GM19468 (cell line): ENCODE measurements around the gene TUBGCP6.
A peak's percentile ranks its signal among the peaks of the same experiment; 100 is the strongest.

ENCODE experiments used
- ATAC-seq: cut with Tn5 transposase; IDR thresholded peaks from one replicate; pipeline ENCODE4 v1.9.1; 2021; ENCODE audit warnings: mild to moderate bottlenecking, moderate library complexity, moderate number of reproducible peaks; ENCODE audit not compliant: unreplicated experiment; ENCODE audit errors: extremely low read depth

TUBGCP6 gene

DNA sequence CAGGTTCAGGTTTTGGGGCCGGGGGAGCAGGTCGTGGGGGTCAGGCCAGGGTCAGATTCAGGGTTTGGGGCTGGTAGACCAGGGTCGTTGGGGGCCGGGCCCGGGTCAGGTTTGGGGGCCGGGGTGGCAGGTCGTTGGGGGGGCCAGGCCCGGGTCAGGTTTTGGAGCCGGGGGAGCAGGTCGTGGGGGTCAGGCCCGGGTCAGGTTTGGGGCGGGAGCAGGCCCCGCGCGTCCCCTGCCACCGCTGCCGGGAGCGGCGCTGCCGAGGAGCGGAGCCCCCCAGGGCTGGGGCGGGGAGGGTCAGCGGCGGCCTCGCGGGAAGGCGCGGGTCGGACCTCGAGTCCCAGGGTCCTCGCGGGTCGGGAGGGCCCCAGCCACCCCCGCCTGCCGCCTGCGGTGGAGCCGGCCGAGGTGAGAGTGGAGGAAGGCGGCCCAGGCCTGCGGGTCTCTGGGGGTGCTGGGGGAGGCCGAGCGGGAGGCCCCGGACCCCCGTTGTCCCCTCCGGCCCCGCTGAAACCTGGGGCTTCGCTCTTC lies 58.6 kb downstream of the TUBGCP6 start:
- ATAC-seq = no peak

DNA sequence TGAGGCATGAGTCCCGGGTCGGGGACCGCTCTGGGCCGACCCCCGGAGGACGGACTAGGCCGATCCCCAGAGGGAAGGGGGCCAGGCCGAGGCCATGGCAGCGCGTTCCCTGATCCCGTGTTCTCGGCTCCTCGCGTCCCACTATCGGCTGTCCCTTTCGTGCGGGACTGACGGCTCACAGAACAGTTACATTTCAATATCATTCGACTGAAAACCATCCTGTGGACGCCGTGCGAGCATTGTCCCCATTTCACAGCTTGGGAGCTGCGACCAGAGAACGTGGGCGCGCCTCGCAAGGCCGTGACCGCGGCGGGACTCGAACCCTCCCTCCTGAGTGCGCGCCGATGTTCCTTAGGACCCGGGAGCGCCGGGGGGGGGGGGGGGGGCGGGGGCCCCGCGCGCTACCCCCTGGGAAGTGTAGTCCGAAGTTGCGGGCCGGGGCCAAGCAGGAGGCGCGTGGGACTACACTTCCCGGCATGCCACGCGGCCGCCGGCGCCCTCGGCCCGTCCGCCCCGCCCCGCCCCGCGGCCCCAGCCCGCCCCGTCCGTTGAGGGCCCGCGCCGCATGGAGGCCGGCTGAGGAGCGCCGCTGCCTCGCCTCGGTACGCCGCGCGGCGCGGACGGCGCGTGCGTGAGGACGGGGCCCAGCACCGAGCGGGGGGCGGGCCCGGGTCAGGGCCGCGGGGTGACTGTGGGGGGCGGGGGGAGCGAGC lies 59.3 kb downstream of the TUBGCP6 start, which contains the start of gene TRABD:
Gene TRABD (plus strand): TSS at position 539 of the 713 bp plus-strand sequence. CDS start 7,148 bp downstream, outside the sequence.
- ATAC-seq = peak; percentile 18

DNA sequence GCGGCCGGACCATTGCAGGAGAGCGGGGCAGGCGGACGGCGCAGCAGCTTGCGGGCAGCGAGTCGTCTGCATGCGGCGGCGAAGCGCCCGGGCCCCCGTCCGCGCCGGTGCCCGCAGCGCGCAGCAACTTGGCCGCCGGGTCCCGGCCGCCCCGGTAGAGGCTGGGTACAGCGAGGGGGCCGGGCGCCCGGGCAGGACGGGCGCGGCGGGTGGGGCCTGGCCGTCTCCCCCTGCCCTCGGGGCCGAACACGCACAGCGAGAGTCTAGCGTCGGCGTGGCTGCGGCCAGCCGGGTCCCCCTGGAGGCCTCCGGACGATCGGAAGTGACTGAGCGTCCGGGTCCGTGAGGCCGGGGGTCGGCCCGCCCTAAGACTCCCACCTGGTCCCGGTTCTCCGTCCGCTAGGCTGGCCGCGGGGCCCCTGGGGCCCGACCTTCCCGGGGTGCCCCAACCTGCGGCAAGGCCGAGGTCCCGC lies 59.9 kb downstream of the TUBGCP6 start:
- no peak for ATAC-seq

DNA sequence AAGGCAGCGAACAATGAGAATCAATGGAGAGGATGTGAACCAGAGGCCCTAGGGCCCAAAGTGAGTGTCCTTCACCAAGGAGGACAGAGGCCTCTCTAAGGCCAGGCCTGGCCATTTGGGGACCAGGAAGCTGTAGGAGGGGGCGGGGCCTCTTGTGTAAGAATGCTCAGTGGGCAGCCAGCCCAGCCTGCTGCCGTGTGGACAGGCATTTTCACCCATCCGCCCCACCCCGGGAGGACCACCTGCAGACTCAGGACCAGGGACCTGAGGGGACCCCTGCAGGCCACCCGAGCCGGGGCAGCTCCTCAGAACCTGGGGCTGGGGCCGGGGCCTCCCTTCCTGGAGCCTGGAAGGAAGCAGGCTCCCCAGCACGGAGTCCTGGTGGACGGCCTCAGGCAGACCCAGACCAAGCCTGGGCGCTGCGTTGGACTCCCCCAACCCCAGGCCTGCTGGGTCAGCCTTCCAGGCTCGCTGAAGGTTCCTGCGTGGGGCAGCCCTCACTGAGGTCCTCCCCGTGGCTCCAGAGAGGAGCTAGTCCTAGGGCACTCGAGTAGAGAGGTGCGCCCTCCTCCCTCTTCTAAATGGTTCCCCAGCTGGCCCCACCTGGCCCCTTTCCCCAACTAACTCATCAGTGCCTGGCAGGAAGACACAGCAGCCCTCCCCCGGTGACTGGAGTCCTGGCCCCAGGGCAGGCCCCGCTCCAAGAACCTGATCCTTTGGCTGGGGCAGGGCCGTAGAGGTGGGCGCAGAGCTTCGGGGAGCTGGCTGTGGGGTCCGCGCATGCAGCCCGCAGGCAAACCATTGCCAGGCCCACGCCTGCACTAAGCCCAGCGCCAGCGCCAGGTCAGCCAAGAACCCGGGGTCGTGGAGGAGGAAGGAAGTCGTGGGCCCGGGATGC lies 60.6 kb downstream of the TUBGCP6 start:
- no peak for ATAC-seq

DNA sequence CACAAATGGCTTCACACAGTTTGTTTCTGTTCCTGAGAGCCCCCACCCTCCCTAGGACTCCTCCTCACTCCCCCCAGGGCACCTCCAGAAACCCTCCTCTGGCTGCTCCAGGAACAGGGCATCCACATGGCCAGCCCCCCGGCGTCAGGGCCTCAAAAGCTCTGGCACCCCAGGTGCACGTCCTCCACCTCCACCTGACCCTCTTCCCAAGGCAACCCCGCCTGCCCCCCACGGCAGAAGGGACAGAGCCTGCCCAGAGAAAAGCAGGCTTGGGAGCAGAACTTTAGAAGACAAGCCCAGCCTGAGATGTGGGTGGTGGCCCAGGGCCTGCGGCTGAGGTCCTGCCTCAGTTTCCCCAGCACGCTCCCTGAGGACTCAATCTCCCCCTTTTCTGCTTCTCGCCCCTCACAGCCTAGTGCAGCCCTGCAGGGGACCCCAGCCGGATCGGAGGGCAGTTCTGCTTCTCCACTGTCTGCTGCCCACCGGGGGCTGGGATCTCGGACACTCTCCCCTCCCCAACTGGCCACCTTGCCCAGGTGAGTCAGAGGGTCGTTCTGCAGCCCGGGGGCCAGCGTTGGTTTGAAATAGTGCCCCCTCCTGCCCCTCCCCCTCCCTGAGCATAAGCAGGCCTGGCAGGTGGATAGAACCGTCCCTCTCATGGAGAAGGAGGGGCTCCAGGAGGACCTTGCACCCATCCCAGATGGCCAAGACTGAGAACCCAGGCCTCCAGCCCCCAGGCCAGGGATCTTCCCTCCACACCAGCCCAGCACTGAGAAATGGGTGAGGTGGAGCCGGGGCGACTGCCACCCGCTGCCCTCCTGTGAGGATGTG lies 61.5 kb downstream of the TUBGCP6 start:
- no peak for ATAC-seq

DNA sequence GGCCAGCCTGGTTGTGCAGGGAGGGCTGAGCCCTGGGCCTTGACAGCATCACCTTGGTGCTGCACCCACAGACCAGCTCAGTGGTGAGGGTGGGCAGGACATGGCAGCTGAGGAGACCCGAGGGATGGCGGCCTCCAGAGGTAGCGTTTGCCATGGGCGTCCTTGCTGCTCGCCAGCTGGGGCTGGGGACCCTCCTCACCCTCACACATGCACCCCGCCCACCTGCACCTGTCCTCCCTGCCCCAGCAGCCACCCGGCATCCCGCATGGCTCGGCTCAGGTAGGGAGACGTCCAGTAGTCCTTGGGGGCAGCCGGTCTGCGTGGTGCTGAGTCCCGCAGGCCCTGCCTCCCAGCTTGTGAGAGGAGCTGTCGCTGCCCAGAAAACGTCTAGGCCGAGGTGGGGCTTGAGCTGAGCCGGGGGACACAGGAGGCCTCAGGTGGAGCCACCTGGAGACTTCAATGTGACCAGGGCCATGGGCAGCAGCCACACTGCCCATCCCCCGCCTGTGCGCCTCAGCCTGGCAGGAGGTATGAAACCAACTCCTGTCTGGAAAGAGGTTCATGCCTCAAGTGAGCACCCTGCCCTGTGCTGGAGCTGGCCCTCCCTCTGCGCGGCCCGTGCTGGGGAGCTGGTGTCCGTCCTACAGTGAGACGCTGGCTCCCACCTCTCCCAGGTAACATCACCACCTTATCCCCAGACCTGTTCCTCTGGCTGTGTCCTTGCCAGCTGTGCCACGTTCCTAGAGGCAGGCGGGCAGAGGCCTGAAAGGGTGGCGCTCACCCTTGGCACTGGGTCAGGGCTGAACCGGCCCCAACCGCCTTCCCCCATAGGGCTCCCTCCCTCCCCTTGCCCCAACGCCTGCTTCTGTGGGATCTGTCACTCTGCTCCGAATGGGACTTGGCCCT lies 62.4 kb downstream of the TUBGCP6 start:
- no peak for ATAC-seq

DNA sequence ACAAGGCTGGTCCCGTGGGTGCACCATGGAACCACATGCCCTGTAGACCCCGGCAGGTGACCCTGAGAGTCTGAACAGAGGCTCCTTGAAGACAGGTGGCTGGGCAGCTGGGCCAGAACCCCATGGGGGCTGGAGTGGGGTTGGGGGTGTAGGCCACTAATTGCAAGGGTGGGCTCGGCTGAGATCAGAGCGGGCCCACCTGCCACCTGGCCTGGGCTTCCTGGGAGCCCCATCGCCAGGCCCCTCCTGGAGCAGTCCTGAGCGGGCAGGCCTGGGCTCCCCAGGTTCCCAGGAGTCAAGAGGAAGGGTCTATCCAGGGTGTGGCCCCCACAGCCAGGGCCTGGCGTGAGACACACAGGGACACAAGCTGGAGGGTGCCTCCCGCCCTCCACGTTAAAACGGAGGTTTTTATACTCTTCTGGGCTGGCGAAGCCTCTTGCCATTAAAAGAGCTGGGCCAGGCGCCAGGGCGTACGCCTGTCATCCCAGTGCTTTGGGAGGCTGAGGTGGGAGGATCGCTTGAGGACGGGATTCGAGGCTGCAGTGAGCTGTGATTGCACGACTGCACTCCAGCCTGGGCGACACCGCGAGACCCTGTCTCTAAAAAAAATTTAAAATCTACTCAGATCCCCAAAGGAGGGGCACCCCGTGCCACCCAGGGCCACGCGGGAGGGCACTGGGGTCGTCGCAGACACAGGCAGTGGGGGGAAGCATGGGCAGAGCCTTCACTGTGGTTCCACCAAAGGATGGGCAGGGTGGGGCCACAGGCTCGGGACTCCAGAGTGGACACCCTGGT lies 63.9 kb downstream of the TUBGCP6 start:
- ATAC-seq = no peak

DNA sequence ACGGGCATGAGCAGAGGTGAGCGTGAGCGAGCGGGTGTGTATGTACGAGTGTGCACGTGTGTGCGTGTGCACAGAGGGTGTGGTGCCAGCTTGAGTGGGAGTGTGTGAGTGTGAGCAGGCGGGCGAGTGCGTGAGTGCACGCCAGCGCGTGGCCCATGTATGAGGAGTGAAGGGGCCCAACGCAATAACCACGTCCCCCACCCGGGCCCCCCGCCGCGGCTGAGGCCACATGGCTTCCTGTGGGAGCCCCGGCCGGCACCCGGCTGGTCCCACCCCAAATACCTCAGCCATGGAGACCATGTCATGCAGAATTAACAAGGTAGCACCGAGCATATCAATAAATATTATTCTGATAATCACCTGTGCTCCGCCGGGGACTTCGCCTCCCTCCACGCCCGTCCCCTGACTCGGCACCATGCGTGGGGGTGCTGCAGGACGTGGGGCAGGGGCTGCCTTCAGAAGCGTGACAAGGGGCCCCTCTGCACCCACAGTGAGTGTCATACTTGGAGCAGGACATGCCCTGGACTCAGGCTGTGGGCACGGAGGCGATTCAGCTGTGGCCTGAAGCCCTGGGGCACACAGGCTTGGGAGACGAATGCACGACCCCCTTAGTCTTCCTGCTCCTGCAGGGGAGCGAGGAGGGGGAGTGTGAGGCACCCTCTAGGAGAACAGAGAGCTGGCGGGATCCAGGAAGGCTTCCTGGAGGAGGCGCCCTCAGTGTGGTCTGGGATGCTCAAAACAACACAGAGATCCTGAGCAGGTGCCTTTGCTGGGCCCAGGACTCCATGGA lies 64.7 kb downstream of the TUBGCP6 start:
- ATAC-seq = no peak

DNA sequence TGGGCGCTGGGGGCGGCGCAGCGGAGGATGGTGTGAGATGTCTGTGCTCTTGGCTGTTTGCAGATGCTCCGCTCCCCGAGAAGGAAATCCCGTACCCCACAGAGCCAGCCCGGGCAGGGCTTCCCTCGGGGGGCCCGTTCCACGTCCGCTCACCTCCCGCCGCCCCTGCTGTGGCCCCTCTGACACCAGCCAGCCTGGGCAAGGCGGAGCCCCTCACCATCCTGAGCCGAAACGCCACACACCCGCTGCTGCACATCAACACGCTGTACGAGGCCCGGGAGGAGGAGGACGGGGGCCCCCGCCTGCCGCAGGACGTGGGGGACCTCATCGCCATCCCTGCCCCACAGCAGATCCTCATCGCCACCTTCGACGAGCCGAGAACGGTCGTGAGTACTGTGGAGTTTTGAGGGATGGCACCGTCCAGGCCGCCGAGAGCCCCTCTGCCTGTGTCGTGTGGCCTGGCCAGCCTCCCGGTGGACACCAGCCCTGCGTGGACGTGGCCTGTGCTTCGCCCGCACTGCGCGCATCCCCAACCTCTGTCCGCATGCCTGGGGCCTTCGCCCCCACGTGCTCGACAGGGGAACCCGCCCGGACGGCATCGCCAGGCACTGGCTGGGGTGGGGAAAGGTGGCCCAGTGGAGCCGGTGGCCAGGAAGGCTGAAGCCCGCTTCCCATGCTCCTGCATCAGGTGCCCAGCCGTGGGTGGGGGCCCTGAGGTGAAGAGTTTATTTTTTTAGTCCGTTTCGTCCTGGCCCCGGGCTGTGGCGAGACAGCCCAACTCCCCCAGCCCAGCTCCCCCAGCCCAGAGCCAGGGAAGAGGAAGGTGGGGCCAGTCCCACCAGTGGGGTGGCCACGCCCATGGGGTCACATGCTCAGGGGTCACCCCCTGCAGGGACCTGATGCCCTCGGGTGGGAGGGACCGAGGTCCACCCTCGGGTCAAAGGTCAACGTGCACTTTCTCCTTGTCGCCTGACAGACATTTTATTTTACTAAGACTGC lies 65.7 kb downstream of the TUBGCP6 start:
- no peak for ATAC-seq

DNA sequence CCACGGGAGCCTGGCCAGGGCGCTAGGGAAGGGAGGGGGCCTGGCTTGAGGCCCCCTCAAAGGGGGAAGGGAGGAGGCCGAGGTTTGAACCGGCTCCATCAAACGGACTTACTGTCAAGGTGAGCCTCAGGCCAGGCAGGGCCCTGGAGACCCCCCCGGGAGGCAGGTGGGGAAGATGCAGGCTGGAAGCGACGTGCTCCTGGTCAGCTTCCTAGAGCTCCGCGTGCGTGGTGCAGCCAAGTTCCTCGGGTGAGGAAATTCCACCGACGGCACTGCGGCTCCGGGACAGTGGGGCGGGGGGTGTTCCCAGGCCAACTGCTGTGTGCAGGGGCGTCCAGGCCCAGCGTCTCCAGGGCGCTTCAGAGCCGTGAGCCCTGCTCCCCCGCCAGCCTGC lies 66.4 kb downstream of the TUBGCP6 start:
- no peak for ATAC-seq

DNA sequence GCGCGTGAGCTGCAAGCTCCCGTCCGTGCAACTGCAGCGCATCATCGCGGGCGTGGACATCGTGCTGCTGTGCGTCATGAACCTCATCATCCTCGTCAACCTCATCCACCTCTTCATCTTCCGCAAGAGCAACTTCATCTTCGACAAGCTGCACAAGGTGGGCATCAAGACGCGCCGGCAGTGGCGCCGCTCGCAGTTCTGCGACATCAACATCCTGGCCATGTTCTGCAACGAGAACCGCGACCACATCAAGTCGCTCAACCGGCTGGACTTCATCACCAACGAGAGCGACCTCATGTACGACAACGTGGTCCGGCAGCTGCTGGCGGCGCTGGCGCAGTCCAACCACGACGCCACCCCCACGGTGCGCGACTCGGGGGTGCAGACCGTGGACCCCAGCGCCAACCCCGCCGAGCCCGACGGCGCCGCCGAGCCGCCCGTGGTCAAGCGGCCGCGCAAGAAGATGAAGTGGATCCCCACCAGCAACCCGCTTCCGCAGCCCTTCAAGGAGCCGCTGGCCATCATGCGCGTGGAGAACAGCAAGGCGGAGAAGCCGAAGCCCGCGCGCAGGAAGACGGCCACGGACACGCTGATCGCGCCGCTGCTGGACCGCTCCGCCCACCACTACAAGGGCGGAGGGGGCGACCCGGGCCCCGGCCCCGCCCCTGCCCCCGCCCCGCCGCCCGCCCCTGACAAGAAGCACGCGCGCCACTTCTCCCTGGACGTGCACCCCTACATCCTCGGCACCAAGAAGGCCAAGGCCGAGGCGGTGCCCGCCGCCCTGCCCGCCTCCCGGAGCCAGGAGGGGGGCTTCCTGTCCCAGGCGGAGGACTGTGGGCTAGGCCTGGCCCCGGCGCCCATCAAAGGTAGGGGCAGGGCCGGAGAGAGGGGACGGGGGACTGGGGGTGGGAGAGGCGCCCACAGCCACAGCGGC lies 67.0 kb downstream of the TUBGCP6 start:
- no peak for ATAC-seq

DNA sequence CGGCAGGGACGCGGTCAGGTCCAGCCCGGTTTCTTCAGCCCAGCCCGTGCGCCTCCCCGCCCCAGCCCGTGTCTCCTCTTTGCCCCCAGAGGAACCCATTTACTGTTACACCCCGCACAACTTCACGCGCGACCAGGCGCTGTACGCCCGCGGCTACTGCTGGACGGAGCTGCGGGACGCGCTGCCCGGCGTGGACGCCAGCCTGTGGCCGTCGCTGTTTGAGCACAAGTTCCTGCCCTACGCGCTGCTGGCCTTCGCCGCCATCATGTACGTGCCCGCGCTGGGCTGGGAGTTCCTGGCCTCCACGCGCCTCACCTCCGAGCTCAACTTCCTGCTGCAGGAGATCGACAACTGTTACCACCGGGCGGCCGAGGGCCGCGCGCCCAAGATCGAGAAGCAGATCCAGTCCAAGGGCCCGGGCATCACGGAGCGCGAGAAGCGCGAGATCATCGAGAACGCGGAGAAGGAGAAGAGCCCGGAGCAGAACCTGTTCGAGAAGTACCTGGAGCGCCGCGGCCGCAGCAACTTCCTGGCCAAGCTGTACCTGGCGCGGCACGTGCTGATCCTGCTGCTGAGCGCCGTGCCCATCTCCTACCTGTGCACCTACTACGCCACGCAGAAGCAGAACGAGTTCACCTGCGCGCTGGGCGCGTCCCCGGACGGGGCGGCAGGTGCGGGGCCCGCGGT lies 67.8 kb downstream of the TUBGCP6 start:
- ATAC-seq = no peak

DNA sequence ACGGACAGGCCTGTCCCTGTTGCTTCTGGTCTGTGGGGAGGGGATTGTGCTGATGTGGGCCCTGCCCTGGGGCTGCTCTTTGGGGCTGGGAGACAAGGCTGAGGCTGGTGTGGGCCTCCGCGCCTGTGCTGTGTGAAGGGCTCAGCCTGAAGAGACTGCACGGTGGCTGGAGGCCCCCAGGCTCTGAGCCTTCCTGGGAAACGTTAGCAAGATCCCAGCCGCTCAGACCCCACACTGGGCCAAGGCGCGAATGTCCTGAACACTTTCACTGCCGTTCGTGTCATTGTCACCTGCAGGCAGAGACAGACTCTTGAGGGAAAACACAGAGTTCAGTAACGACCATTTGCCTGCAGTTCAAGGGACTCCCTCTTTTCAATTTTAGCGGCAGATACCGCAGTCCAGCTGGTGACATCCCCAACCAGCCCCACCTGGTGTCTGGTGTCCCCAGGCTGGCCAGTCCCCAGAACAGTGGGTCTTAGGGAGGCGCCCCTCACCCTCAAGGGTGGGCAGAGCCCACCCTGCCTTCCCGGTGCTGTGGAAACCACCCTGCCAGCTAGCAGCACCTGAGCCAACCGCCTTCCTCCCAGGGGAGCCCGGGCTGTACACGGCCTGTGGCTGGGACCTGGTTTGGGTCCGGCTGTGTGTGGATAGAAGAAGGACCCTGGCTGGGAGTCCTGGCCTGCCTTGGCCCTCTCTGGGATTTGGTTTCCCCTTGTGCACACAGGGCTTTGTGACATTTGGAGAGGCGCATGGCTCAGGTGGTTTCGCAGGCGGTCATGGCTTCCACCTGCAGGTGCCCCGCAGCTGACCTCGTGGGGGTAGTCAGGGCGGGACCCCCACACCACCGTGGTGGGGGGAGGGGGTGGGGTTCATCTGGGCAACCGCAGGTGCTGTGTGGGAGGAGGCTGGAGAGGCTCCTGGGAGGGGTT lies 68.6 kb downstream of the TUBGCP6 start:
- no peak for ATAC-seq

DNA sequence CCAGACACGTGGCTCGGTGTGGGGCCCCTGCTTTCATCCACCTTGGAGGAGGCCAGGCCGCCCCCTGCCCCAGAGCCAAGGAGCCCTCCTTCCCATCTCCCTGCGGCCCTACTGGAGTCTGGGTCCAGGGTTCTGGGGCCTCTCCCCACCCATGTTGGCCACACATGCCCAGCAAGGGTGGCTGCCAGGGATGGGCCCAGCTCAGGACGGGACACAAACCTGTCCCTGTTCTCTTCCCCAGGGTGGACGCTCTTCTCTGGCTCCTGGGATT lies 69.7 kb downstream of the TUBGCP6 start:
- ATAC-seq = no peak
